ENCODE results near the gene LAMP2.

LAMP2 gene

GRCh38 chrX:120459309-120459708 lies 9.8 kb downstream of the LAMP2 start:
- H3K4me2 ChIP-seq (ENCODE audit: low read length): no peak overlapping the region
- no peaks in the 10 kb centered on the region for H3K9me3 ChIP-seq (ENCODE audit: control insufficient read depth, low read length)
- H3K79me2 ChIP-seq: no peaks in the 10 kb centered on the region
- no peak overlapping the region for H3K9ac ChIP-seq
- H3K27me3 ChIP-seq (ENCODE audit: control insufficient read depth, insufficient read depth, low read length): no peaks in the 10 kb centered on the region
- no peak for TF ChIP-seq CTCF (IDR thresholded peaks at IDR 0.05)
- H2AFZ ChIP-seq: no peak overlapping the region
- no peak overlapping the region for H3K27ac ChIP-seq
- H3K36me3 ChIP-seq (ENCODE audit: control insufficient read depth, insufficient read depth, low read length): no peaks in the 10 kb centered on the region
- no peak overlapping the region for H3K4me3 ChIP-seq (ENCODE audit: low read depth, low read length)
- H3K4me1 ChIP-seq: no peaks in the 10 kb centered on the region

GRCh38 chrX:120457766-120458180 lies 11.3 kb downstream of the LAMP2 start:
- H3K4me3 ChIP-seq (ENCODE audit: low read depth, low read length): no peak overlapping the region

DNA sequence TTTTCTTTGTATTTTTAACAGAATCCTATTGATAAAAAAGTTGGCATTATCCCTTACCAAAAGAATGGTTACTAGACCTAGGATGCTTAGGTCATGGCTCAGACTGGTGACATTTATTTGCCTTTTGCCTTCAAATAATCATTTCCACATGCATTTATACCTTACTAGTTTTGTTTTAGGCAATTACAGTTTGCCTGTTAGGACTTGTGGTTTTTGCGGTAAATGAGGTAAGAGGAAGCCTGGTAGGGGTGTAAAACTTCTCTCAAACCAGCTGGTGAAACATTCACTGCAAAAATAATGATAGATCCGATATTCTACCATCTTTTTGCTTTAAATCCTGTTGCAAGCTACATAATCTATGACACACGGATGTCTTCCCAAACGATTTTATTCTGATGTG lies 12.1 kb downstream of the LAMP2 start:
- no peak overlapping the region for H3K4me2 ChIP-seq (ENCODE audit: low read length)
- no peaks in the 10 kb centered on the region for H3K79me2 ChIP-seq
- no peak for TF ChIP-seq CTCF (IDR thresholded peaks at IDR 0.05)
- no peaks in the 10 kb centered on the region for H3K4me1 ChIP-seq
- H3K27me3 ChIP-seq (ENCODE audit: control insufficient read depth, insufficient read depth, low read length): no peaks in the 10 kb centered on the region
- no peaks in the 10 kb centered on the region for H3K9me3 ChIP-seq (ENCODE audit: control insufficient read depth, low read length)
- H3K9ac ChIP-seq: no peak overlapping the region
- no peak overlapping the region for H2AFZ ChIP-seq
- H3K27ac ChIP-seq: no peak overlapping the region
- no peak overlapping the region for H3K4me3 ChIP-seq (ENCODE audit: low read depth, low read length)
- no peaks in the 10 kb centered on the region for H3K36me3 ChIP-seq (ENCODE audit: control insufficient read depth, insufficient read depth, low read length)

More at GRCh38 chrX:120457766-120458180, 11.3 kb downstream of the LAMP2 start:
- Histone ChIP-seq H3K4me2 (ENCODE audit: low read length) (no peak overlapping the region), H3K27me3 (ENCODE audit: control insufficient read depth, insufficient read depth, low read length) (no peaks in the 10 kb centered on the region), H3K9me3 (ENCODE audit: control insufficient read depth, low read length) (no peaks in the 10 kb centered on the region), H2AFZ (no peak overlapping the region), H3K4me1 (no peaks in the 10 kb centered on the region), H3K9ac (no peak overlapping the region), H3K79me2 (no peaks in the 10 kb centered on the region), H3K27ac (no peak overlapping the region), H3K36me3 (ENCODE audit: control insufficient read depth, insufficient read depth, low read length) (no peaks in the 10 kb centered on the region)
- no peak for TF ChIP-seq CTCF (IDR thresholded peaks at IDR 0.05)

- no peak for TF ChIP-seq CTCF (IDR thresholded peaks at IDR 0.05)
- H3K9me3 ChIP-seq (ENCODE audit: control insufficient read depth, low read length): no peaks in the 10 kb centered on the region
- H3K4me3 ChIP-seq (ENCODE audit: low read depth, low read length): no peak overlapping the region
- no peak overlapping the region for H2AFZ ChIP-seq
- no peak overlapping the region for H3K9ac ChIP-seq
- no peaks in the 10 kb centered on the region for H3K79me2 ChIP-seq
- H3K27ac ChIP-seq: no peak overlapping the region
- no peak overlapping the region for H3K4me2 ChIP-seq (ENCODE audit: low read length)
- no peaks in the 10 kb centered on the region for H3K4me1 ChIP-seq
- H3K27me3 ChIP-seq (ENCODE audit: control insufficient read depth, insufficient read depth, low read length): no peaks in the 10 kb centered on the region
- no peaks in the 10 kb centered on the region for H3K36me3 ChIP-seq (ENCODE audit: control insufficient read depth, insufficient read depth, low read length)
These were observed 15.1 kb downstream of the LAMP2 start for GRCh38 chrX:120453985-120454384.

DNA sequence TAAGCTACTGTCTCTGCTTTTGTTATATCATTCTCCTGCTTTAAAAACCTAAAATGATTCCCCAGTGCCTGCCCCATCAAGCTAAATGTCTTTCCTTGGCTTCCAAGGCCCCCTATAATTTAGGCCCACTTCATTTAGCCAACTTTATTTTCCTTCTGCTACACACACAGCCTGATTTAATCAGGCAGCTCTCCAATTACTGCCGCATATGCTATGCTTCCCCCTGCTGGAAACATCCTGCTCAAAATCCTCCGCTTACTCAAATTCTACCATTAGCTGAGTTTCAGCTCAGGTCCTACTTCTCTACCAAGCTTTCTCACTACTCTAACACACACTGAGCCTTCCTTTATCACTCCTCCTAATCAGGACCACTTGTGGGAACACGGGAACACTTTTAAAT lies 17.0 kb downstream of the LAMP2 start:
- Histone ChIP-seq H3K4me3 (ENCODE audit: low read depth, low read length) (no peak overlapping the region), H3K4me2 (ENCODE audit: low read length) (no peak overlapping the region), H3K27ac (no peak overlapping the region), H3K36me3 (ENCODE audit: control insufficient read depth, insufficient read depth, low read length) (no peaks in the 10 kb centered on the region), H3K9ac (no peak overlapping the region), H2AFZ (no peak overlapping the region), H3K4me1 (no peaks in the 10 kb centered on the region), H3K79me2 (no peaks in the 10 kb centered on the region), H3K9me3 (ENCODE audit: control insufficient read depth, low read length) (no peaks in the 10 kb centered on the region), H3K27me3 (ENCODE audit: control insufficient read depth, insufficient read depth, low read length) (no peaks in the 10 kb centered on the region)
- TF ChIP-seq CTCF (IDR thresholded peaks at IDR 0.05): peak; percentile 30
